Measurements from ENCODE around the gene OR5D16.
"Not testable (repeated sequence)": the region's sequence is repeated elsewhere in the genome, so short reads cannot be mapped to it uniquely, and the experiment has no call there.

DNA sequence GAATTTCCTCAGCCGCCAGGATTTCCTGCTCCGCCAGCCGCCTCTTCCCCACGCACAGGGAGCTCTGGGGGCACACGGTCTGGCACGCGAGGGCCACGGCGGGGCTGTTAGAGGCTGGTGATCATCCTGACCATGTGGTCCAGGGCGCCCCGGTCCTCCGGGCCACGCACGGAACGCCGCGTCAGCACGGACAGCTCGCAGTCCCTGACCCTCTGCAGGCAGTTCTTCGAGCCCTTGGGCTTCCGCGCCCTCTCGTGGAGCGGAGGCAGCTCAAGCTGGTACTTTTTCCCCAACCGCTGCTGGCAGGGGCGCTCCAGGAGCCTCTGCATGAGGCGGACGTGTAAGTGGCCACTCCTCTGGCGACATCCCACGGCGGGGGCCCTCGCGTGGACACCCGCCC lies 34.6 kb downstream of the OR5D16 start:
- TF ChIP-seq POLR2AphosphoS5 (IDR thresholded peaks at IDR 0.05; ENCODE audit: low read depth, low read length); POLR2A (IDR thresholded peaks at IDR 0.05; ENCODE audit: low read depth, low read length); TAF1 (IDR thresholded peaks at IDR 0.05; ENCODE audit: low read depth, low read length); SPI1 (IDR thresholded peaks at IDR 0.05; ENCODE audit: low read depth, low read length); POU2F2 (IDR thresholded peaks at IDR 0.05; ENCODE audit: low read depth, low read length); PAX5 (IDR thresholded peaks at IDR 0.05; ENCODE audit: insufficient read depth, low read length, severe bottlenecking): not testable (repeated sequence)

Measured in GM12891 (cell line).